Breast epithelium (tissue), 4 donors: ENCODE results near the gene PROZ. TPM values are rescaled to one million over a fixed set of nuclear protein-coding genes. Genes with fewer than 3 reads are reported as not detected.

Experiments
- DNase-seq, 2 donors: peaks; one replicate each; pipeline ENCODE4 v3.0.0-alpha.2; 2019; ENCODE audit warnings: low spot score in 2 of 2
- H3K27ac ChIP-seq, 2 donors: fragments of 200-600 bp; sonication (generic) in 1 of 2; one replicate each; pipeline ENCODE4 v1.5.1; 2016 to 2019; ENCODE audit warnings: mild to moderate bottlenecking in 1 of 2
- H3K27me3 ChIP-seq, 2 donors: fragments of 200-600 bp; sonication (generic) in 1 of 2; one replicate each; pipeline versions ENCODE4 v1.5.1 to v1.6.0; 2017 to 2019; ENCODE audit warnings: control low read depth in 1 of 2, mild to moderate bottlenecking in 1 of 2
- H3K36me3 ChIP-seq: fragments of 200-600 bp; one replicate; pipeline ENCODE4 v1.5.1; 2019
- H3K4me1 ChIP-seq, 2 donors: fragments of 200-600 bp; sonication (generic); one replicate each; pipeline ENCODE4 v1.5.1; 2016 to 2019; ENCODE audit warnings: control low read depth in 1 of 2
- H3K4me3 ChIP-seq, 3 donors: fragments of 200-600 bp; sonication (generic); 1 replicate in 2 of 3; 2 replicates in 1 of 3; pipeline ENCODE4 v1.5.1; 2016 to 2019; ENCODE audit warnings: mild to moderate bottlenecking in 3 of 3, moderate library complexity in 2 of 3
- H3K9me3 ChIP-seq, 2 donors: fragments of 200-600 bp; sonication (generic) in 1 of 2; one replicate each; pipeline ENCODE4 v1.5.1; 2016 to 2019; ENCODE audit warnings: control low read depth in 1 of 2
- POLR2A ChIP-seq: fragments of 450-650 bp; IDR thresholded peaks from one replicate; pipeline ENCODE4 v1.6.1; 2016; ENCODE audit warnings: antibody characterized with exemption, mild to moderate bottlenecking, moderate library complexity
- POLR2AphosphoS5 ChIP-seq, 3 donors: sonication (generic); formaldehyde crosslinking; IDR thresholded peaks; one replicate each; pipeline ENCODE4 v1.6.1; 2017; ENCODE audit warnings: antibody characterized with exemption in 3 of 3
- intact Hi-C: fragments of 100-400 bp; cut with DNase I; formaldehyde crosslinking; loops from one replicate; pipeline ENCODE4 v1.15.1; 2023; ENCODE audit warnings: low total_unique reads
- total RNA-seq, 3 donors: library from RNA; depleted of rRNA; stranded (reverse); fragments of >200 nt; gene quantifications; one replicate each; pipeline ENCODE4 v1.1.0, GENCODE V29; 2016
- TF ChIP-seq, protein P1 (sequence below), 3 donors: fragments of 450-650 bp; IDR thresholded peaks; one replicate each; pipeline ENCODE4 v1.5.1; 2016 to 2017; ENCODE audit warnings: antibody characterized with exemption in 3 of 3, mild to moderate bottlenecking in 3 of 3, moderate library complexity in 3 of 3

Gene PROZ
- total RNA-seq, 3 donors from 2014 or later: not detected

- intact Hi-C loops: no loop called here
- Histone ChIP-seq H3K4me3 (peak within 1 kb of the TSS; percentile 88 to 98 (median 97)), H3K27ac (peak within 1 kb of the TSS; percentile 96 to 98), H3K36me3 (no peaks in the 10 kb centered on the region), H3K27me3 (no peaks in the 10 kb centered on the region), H3K9me3 (no peaks in the 10 kb centered on the region), H3K4me1 (peaks cover 0 to 11% of the 10 kb centered on the region in 2 donors)
- TF ChIP-seq, protein P1, sequence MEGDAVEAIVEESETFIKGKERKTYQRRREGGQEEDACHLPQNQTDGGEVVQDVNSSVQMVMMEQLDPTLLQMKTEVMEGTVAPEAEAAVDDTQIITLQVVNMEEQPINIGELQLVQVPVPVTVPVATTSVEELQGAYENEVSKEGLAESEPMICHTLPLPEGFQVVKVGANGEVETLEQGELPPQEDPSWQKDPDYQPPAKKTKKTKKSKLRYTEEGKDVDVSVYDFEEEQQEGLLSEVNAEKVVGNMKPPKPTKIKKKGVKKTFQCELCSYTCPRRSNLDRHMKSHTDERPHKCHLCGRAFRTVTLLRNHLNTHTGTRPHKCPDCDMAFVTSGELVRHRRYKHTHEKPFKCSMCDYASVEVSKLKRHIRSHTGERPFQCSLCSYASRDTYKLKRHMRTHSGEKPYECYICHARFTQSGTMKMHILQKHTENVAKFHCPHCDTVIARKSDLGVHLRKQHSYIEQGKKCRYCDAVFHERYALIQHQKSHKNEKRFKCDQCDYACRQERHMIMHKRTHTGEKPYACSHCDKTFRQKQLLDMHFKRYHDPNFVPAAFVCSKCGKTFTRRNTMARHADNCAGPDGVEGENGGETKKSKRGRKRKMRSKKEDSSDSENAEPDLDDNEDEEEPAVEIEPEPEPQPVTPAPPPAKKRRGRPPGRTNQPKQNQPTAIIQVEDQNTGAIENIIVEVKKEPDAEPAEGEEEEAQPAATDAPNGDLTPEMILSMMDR (IDR thresholded peaks at IDR 0.05): no peak
- TF ChIP-seq POLR2A (peak; percentile 59), POLR2AphosphoS5 (IDR thresholded peaks at IDR 0.05) (peak; percentile 72 to 93 (median 90))
- peak; percentile 84 to 87 for DNase-seq
Measured at GRCh38 chr13:113208421-113209335, 50.2 kb downstream of the PROZ start, which contains the start of gene PCID2. PCID2 (minus strand) TSS chr13:113208669; CDS start chr13:113208634, 35 bp downstream.

GRCh38 chr13:113209336-113209758 is 50.9 kb downstream of the PROZ start, which contains the start of gene CUL4A:
CUL4A (plus strand) TSS chr13:113209613; CDS start chr13:113209628, 15 bp downstream.
- Histone ChIP-seq H3K27ac (peak within 1 kb of the TSS; percentile 96 to 98), H3K36me3 (no peaks in the 10 kb centered on the region), H3K4me1 (peaks cover 0 to 11% of the 10 kb centered on the region in 2 donors), H3K27me3 (no peaks in the 10 kb centered on the region), H3K4me3 (peak within 1 kb of the TSS; percentile 88 to 98 (median 97)), H3K9me3 (no peaks in the 10 kb centered on the region)
- DNase-seq: peak; percentile 50 to 78
- intact Hi-C loops: no loop called here
- TF ChIP-seq POLR2AphosphoS5 (IDR thresholded peaks at IDR 0.05) (no peak), POLR2A (no peak)
- TF ChIP-seq, protein P1 (IDR thresholded peaks at IDR 0.05): no peak

DNA sequence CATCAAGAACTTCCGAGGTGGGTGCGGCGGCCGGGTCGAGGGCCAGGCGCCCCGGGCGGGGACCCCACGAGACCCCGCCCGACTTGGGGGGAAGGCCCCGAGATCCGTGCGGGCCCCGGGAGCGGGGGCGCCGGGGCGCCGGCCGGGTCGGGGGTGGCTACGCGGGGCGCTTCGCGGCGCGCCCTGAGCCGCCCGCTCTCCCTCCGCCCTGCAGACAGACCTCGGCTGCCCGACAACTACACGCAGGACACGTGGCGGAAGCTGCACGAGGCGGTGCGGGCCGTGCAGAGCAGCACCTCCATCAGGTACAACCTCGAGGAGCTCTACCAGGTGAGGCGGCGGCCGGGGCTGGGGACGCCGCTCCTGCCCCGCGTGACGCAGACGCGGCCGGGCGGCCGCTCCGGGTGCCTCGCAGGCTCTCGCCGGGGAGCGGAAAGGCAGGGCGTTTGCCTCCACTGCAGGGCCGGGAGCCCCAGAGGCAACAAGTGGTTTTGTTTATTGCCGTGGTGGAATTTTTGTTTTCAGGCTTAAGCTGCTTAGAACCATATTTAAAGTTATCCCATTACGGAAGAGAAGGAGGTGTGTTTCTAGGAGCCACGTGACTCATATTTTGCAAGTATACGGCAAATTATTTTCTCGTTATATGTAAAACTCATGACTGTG is 51.4 kb downstream of the PROZ start:
- H3K4me1 ChIP-seq: peaks cover 0 to 11% of the 10 kb centered on the region in 2 donors

GRCh38 chr13:113210833-113211232 is 52.4 kb downstream of the PROZ start:
- H3K27me3 ChIP-seq: no peaks in the 10 kb centered on the region
- no peaks in the 10 kb centered on the region for H3K9me3 ChIP-seq
- TF ChIP-seq POLR2AphosphoS5 (IDR thresholded peaks at IDR 0.05) (no peak), POLR2A (no peak)
- TF ChIP-seq, protein P1 (IDR thresholded peaks at IDR 0.05): no peak
- H3K4me3 ChIP-seq: peak overlapping the region in 1 of 3 donors; percentile 6
- no peaks in the 10 kb centered on the region for H3K36me3 ChIP-seq
- no peak for DNase-seq
- intact Hi-C loops: no loop called here
- no peak overlapping the region for H3K27ac ChIP-seq
- peaks cover 0 to 12% of the 10 kb centered on the region in 2 donors for H3K4me1 ChIP-seq

More for the DNA sequence above, 51.4 kb downstream of the PROZ start:
- no peaks in the 10 kb centered on the region for H3K36me3 ChIP-seq
- intact Hi-C loops: no loop called here
- H3K9me3 ChIP-seq: no peaks in the 10 kb centered on the region
- peak overlapping the region; percentile 88 to 98 (median 97) for H3K4me3 ChIP-seq
- DNase-seq: peak in 1 of 2 donors; percentile 46
- peak overlapping the region; percentile 96 to 98 for H3K27ac ChIP-seq
- TF ChIP-seq, protein P1 (IDR thresholded peaks at IDR 0.05): no peak
- TF ChIP-seq POLR2AphosphoS5 (IDR thresholded peaks at IDR 0.05): peak in 2 of 3 donors; percentile 23 to 40
- H3K27me3 ChIP-seq: no peaks in the 10 kb centered on the region
